T-helper 2 cell treated with Interferon-gamma antibody and Interleukin-4, amounts not matched to agents 5 μg/mL and 100 μg/mL, for 36 hours (primary cell): ENCODE measurements around the gene PGM2.
"Not testable (repeated sequence)": the region's sequence is repeated elsewhere in the genome, so short reads cannot be mapped to it uniquely, and the experiment has no call there.

Experiments used
- DNase-seq: peaks from one replicate; pipeline ENCODE4 v3.0.0; 2021; ENCODE audit warnings: low spot score
- H3K27ac Mint-ChIP-seq: one replicate; pipeline ENCODE4 v1.8.0; 2021; ENCODE audit warnings: mild to moderate bottlenecking, mixed read lengths
- H3K27me3 Mint-ChIP-seq: one replicate; pipeline ENCODE4 v1.8.0; 2021; ENCODE audit warnings: low read depth, mixed read lengths
- H3K36me3 Mint-ChIP-seq: one replicate; pipeline ENCODE4 v1.8.0; 2021; ENCODE audit warnings: low read depth, mixed read lengths
- H3K4me1 Mint-ChIP-seq: one replicate; pipeline ENCODE4 v1.8.0; 2021; ENCODE audit warnings: low read depth, mixed read lengths
- H3K4me3 Mint-ChIP-seq: one replicate; pipeline ENCODE4 v1.8.0; 2022; ENCODE audit warnings: mild to moderate bottlenecking, moderate library complexity, mixed read lengths
- H3K9me3 Mint-ChIP-seq: one replicate; pipeline ENCODE4 v1.8.0; 2021; ENCODE audit warnings: mixed read lengths

The PGM2 gene

DNA sequence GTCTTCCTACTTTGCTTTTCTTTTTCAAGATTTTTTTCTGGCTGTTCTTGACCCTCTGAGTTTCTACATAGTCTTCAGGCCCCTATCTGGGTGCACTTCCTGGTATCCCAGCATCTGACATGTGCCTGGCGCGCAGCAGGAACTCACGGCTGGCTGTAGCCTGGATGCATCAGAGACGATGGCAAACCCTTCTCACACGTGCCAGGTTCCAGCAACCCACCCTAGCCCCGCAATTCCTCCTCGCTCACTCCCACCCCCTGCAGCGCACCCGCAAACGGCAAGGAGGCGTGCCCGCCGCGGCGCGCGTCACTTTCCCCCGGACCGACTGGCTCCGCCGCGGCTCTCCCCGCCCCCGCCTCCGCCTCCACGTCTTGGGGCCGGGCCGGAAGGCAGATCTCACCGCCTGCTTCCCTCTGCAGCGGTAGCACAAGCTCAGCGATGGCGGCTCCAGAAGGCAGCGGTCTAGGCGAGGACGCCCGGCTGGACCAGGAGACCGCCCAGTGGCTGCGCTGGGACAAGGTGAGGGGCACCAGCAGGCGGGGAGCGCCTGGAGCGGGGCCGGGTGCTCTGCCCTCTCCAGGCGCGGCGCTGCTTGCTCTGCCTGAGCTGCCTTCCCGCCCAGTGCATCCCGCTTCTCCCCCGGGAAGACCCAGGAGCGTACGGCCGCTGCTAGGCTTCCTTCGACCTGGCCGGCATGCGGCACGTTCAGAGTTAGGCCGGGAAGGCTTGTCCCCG, at the start of gene PGM2:
Gene PGM2 (plus strand): TSS at position 392 of the 735 bp plus-strand sequence. CDS start 47 bp downstream, at position 439.
- DNase-seq = peak; percentile 91
- H3K9me3 Mint-ChIP-seq = no peaks in the 10 kb centered on the region
- H3K27me3 Mint-ChIP-seq = peaks cover 5% of the 10 kb centered on the region
- H3K36me3 Mint-ChIP-seq = peaks cover 20% of the 10 kb centered on the region
- H3K27ac Mint-ChIP-seq = peak within 1 kb of the TSS; percentile 84
- H3K4me1 Mint-ChIP-seq = peaks cover 40% of the 10 kb centered on the region
- H3K4me3 Mint-ChIP-seq = peak within 1 kb of the TSS; percentile 90

- H3K4me3 Mint-ChIP-seq = no peak overlapping the region
- peak overlapping the region; percentile 1 for H3K27ac Mint-ChIP-seq
- H3K27me3 Mint-ChIP-seq = peaks cover 6% of the 10 kb centered on the region
Measured at GRCh38 chr4:37779896-37780295, 46.6 kb upstream of the PGM2 start.

DNA sequence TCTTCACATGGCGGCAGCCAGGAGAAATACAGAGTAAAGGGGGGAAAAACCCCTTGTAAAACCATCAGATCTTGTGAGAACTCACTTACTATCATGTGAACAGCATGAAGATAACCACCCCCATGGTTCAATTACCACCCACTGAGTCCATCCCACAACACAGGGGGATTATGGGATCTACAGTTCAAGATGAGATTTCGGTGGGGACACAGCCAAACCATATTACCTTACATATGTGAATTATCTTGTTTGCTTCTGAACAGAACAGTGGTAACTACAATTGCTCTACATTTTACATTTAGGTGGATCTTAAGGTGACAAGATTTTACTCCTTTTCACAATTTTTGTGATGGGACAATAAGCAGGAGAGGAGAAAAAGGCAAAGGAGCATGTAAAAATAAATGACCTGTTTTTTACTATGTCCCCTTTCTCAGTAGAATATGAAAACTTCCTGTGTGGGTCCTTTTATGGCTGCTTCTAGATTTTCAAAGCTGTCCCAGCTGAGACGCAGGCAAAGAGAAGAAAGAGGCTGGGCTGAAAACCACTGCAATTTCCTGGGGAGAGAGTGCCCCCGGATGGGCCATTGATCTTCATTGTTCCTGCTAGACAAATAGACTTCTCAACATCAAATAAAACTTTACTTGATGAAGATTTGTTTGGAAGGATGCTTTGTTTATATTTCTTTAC, 45.9 kb upstream of the PGM2 start:
- H3K27ac Mint-ChIP-seq = no peak overlapping the region
- H3K4me1 Mint-ChIP-seq = peaks cover 14% of the 10 kb centered on the region
- peaks cover 7% of the 10 kb centered on the region for H3K9me3 Mint-ChIP-seq
- no peak for DNase-seq
- no peaks in the 10 kb centered on the region for H3K36me3 Mint-ChIP-seq
- H3K4me3 Mint-ChIP-seq = no peak overlapping the region
- peaks cover 8% of the 10 kb centered on the region for H3K27me3 Mint-ChIP-seq

More at GRCh38 chr4:37779896-37780295, 46.6 kb upstream of the PGM2 start:
- H3K4me1 Mint-ChIP-seq = peaks cover 14% of the 10 kb centered on the region
- H3K36me3 Mint-ChIP-seq = no peaks in the 10 kb centered on the region
- peaks cover 7% of the 10 kb centered on the region for H3K9me3 Mint-ChIP-seq
- no peak for DNase-seq

DNA sequence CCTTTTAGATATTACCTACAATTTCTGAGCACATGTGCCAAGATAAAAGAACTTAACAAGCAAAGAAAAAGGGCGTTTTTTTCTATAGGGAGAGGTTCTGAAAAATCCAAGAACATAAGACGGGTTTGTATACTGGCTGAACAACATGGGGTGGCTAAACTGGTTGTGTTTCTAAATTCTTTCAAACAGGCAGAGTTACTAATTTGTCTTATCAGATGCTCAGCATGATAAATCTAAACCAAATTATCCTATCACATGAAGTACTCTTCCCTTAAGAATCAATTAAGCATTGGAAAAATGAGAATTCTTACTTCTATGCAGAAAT, 45.4 kb upstream of the PGM2 start:
- H3K36me3 Mint-ChIP-seq = no peaks in the 10 kb centered on the region
- H3K4me3 Mint-ChIP-seq = no peak overlapping the region

DNA sequence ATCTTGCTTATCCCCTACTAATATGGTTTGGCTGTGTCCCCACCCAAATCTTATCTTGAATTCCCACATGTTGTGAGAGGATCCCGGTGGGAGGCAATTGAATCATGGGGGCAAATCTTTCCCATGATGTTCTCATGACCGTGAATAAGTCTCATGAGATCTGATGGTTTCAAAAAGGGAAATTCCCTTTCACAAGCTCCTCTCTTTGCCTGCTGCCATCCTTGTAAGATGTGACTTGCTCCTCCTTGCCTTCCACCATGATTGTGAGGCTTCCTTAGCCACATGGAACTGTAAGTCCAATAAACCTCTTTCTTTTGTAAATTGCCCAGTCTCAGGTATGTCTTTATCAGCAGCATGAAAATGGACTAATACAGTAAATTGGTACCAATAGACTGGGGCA, 40.2 kb upstream of the PGM2 start:
- not testable (repeated sequence) for H3K4me3 Mint-ChIP-seq, H3K36me3 Mint-ChIP-seq, H3K4me1 Mint-ChIP-seq, H3K27ac Mint-ChIP-seq, DNase-seq
- Mint-ChIP-seq H3K27me3 (peaks cover 13% of the 10 kb centered on the region), H3K9me3 (peaks cover 10% of the 10 kb centered on the region)

More for the DNA sequence above, 45.4 kb upstream of the PGM2 start:
- peaks cover 8% of the 10 kb centered on the region for H3K27me3 Mint-ChIP-seq
- H3K27ac Mint-ChIP-seq = no peak overlapping the region
- H3K9me3 Mint-ChIP-seq = peaks cover 7% of the 10 kb centered on the region
- H3K4me1 Mint-ChIP-seq = peaks cover 14% of the 10 kb centered on the region
- no peak for DNase-seq

- not testable (repeated sequence) for H3K9me3 Mint-ChIP-seq, H3K27ac Mint-ChIP-seq, H3K4me1 Mint-ChIP-seq, H3K4me3 Mint-ChIP-seq, H3K36me3 Mint-ChIP-seq, DNase-seq
- H3K27me3 Mint-ChIP-seq = peaks cover 12% of the 10 kb centered on the region
Measured at GRCh38 chr4:37787883-37788460, 38.5 kb upstream of the PGM2 start.

DNA sequence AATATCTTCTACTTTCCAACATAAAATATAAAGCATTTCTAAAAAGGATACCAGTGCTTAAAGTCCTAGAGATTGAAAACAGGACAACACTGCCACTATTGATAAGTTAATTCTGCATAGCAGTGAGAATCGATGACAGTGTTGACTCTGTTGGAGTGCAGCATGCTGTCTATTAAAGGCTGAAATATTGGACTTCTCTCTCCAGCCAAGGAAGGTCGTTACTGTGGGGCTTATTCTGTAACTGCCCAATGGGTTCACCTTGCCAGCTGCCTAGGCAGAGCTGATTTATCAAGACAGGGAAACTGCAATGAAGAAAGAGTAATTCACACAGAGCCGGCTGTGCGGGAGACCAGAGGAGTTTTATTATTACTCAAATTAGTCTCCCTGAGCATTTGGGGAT, 37.7 kb upstream of the PGM2 start:
- Mint-ChIP-seq H3K4me1 (no peaks in the 10 kb centered on the region), H3K36me3 (no peaks in the 10 kb centered on the region), H3K27me3 (peaks cover 11% of the 10 kb centered on the region), H3K27ac (no peak overlapping the region), H3K4me3 (no peak overlapping the region), H3K9me3 (peaks cover 10% of the 10 kb centered on the region)
- DNase-seq = no peak

DNA sequence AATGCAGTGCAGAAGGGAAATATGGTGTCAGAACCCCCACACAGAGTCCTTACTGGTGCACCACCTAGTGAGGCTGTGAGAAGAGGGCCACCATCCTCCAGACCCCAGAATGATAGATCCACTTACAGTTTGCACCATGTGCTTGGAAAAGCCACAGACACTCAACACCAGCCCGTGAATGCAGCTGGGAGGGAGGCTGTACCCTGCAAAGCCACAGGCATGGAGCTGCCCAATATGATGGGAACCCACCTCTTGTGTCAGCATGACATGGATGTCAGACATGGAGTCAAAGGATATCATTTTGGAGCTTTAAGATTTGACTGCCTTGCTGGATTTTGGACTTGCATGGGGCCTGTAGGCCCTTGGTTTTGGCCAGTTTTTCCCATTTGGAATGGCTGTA, 34.2 kb upstream of the PGM2 start:
- Mint-ChIP-seq H3K36me3 (no peaks in the 10 kb centered on the region), H3K4me1 (no peaks in the 10 kb centered on the region), H3K27me3 (peaks cover 8% of the 10 kb centered on the region), H3K27ac (no peak overlapping the region), H3K4me3 (no peak overlapping the region), H3K9me3 (peaks cover 10% of the 10 kb centered on the region)
- DNase-seq = no peak

- DNase-seq = no peak
- Mint-ChIP-seq H3K27ac (no peak overlapping the region), H3K4me3 (no peak overlapping the region), H3K27me3 (peaks cover 8% of the 10 kb centered on the region), H3K9me3 (peaks cover 10% of the 10 kb centered on the region), H3K36me3 (no peaks in the 10 kb centered on the region), H3K4me1 (no peaks in the 10 kb centered on the region)
Measured at GRCh38 chr4:37793562-37793961, 32.9 kb upstream of the PGM2 start.

DNA sequence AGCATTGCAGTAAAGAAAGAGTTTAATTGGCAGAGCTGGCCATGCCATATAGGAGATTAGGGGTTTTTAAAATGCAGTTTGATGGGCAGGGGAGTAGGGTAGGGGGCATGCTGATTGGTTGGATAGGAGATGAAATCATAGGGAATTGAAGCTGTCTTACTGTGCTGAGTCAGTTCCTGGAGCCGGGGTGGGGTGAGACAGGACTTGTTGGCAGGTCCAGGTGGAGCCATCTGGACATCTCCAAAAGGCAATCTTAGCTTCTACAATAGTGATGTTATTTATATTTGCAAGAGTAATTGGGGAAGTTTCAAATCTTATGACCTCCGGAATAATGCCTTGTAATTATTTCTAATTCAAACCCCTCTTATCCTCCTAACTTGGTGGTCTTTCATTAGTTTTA, 32.4 kb upstream of the PGM2 start:
- Mint-ChIP-seq H3K4me1 (no peaks in the 10 kb centered on the region), H3K4me3 (no peak overlapping the region), H3K27ac (no peak overlapping the region), H3K9me3 (peaks cover 10% of the 10 kb centered on the region), H3K36me3 (no peaks in the 10 kb centered on the region), H3K27me3 (peaks cover 13% of the 10 kb centered on the region)
- no peak for DNase-seq

DNA sequence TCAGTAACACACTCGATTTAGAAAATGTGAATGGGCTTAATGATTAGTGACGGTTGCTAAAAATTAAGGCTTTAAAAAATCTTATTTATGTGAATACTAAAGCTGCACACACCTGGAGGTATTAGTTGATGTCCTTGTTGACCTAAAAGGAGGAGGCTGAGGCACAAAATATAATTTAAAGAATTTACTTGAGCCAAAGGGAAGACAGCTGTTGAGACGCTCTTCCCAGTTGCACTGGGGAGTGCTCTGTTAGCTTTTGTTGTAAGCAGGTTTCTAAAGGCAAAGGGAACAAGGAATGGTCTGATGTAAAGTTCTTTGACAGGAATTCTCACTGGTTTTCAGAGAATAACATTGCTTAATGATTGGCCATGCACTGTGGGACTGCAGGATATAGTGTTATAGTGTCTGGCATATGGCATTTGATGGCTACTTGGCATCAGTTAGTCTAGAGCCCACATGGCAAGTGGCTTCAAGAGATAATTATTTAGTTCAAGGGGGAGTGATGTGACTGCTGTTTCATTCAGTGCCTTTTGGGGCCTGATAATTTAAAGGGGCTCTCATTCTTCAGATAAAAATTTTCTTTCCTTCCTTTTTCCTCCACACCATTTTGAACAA, 30.8 kb upstream of the PGM2 start:
- DNase-seq = no peak
- H3K36me3 Mint-ChIP-seq = no peaks in the 10 kb centered on the region
- peaks cover 15% of the 10 kb centered on the region for H3K27me3 Mint-ChIP-seq
- H3K4me3 Mint-ChIP-seq = no peak overlapping the region
- H3K9me3 Mint-ChIP-seq = peaks cover 10% of the 10 kb centered on the region
- no peaks in the 10 kb centered on the region for H3K4me1 Mint-ChIP-seq
- no peak overlapping the region for H3K27ac Mint-ChIP-seq

DNA sequence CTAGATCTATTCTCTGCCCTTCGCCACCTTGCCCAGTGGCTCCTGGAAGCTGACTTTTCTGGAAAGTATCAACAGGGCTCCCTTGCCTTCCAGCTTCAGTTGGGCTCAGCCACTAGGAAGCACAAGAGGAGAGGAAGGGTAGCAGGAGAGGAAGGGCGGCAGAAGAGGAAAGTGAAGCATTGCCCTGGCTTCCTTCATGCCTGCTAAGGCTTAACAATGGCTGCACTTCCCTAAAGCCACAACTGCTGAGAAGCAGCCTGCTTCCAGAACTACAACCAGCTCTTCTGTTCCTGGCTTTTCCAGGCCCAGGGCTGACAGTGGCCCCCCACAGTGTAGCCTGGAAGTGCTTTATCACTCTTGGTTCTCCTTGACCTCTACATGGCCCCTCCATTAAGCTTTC, 29.1 kb upstream of the PGM2 start:
- DNase-seq = no peak
- Mint-ChIP-seq H3K27ac (no peak overlapping the region), H3K4me1 (no peaks in the 10 kb centered on the region), H3K27me3 (peaks cover 17% of the 10 kb centered on the region), H3K36me3 (no peaks in the 10 kb centered on the region), H3K9me3 (no peaks in the 10 kb centered on the region), H3K4me3 (no peak overlapping the region)

- peaks cover 17% of the 10 kb centered on the region for H3K27me3 Mint-ChIP-seq
- no peaks in the 10 kb centered on the region for H3K9me3 Mint-ChIP-seq
- H3K36me3 Mint-ChIP-seq = no peaks in the 10 kb centered on the region
- H3K4me3 Mint-ChIP-seq = no peak overlapping the region
- DNase-seq = no peak
- H3K4me1 Mint-ChIP-seq = no peaks in the 10 kb centered on the region
- no peak overlapping the region for H3K27ac Mint-ChIP-seq
Measured at GRCh38 chr4:37797923-37798322, 28.6 kb upstream of the PGM2 start.

DNA sequence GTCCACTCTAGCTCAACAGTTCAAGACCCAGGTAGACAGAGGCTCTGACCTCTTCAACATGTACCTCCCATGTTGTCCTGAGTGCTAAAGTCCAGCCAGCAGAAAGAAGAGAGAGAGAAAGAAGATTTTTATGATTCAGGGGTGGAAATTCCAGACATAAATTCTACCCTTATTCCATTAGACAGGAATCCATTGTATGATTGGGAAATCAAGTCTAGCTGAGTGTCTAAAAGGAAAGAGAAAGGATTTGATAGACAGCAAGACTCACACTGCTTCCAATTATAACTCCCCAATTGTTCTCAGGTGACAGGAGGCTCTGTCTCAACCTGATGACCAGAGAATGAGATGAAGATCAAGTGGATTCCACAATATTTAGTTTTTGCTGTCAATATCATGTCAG, 27.9 kb upstream of the PGM2 start:
- H3K9me3 Mint-ChIP-seq = no peaks in the 10 kb centered on the region
- H3K27me3 Mint-ChIP-seq = peaks cover 17% of the 10 kb centered on the region
- H3K4me1 Mint-ChIP-seq = no peaks in the 10 kb centered on the region
- H3K27ac Mint-ChIP-seq = no peak overlapping the region
- H3K36me3 Mint-ChIP-seq = no peaks in the 10 kb centered on the region
- no peak for DNase-seq
- no peak overlapping the region for H3K4me3 Mint-ChIP-seq
